ENCODE data around the gene RPS6KL1.

RPS6KL1 gene

DNA sequence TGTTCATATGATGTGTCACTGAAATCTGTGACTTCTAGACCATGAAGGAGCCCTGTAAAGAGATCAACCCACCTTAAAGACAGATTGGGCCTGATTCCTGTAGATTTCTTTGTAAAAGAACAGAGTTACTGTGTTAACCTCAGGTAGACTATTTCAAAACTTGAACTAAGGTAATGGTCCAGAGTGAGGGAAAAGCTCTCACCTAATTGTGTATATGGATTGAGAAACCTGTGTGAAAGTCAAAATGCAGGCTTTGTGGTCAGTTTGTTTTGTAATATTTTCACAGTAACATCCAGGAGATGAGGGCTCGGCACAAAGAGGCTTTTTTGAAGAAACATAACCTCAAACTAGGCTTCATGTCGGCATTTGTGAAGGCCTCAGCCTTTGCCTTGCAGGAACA lies 25.0 kb downstream of the RPS6KL1 start:
- WGBS, 2 donors (ENCODE audit: extremely low coverage in 2 of 2, insufficient read length in 2 of 2, insufficient replicate concordance in 1 of 2): no CpG with 5 or more reads among the region's 2 CpGs
- DNase-seq (ENCODE audit: low spot score): no peak
- H3K23ac ChIP-seq (ENCODE audit: low read depth, low read length, poor library complexity): no peak overlapping the region
- H2BK12ac ChIP-seq (ENCODE audit: low read length): no peak overlapping the region
- H2BK15ac ChIP-seq (ENCODE audit: low read length): no peak overlapping the region
- no peak overlapping the region for H2AK5ac ChIP-seq (ENCODE audit: low read depth, low read length)
- H3K9me3 ChIP-seq (replicated peaks in 1 of 2; ENCODE audit: control insufficient read depth in 2 of 2, insufficient read depth in 1 of 2, low read depth in 1 of 2, low read length in 2 of 2): no peaks in the 10 kb centered on the region
- H3K79me1 ChIP-seq (ENCODE audit: low read depth, low read length): no peaks in the 10 kb centered on the region
- no peak overlapping the region for H3K4me3 ChIP-seq (ENCODE audit: low read length in 2 of 2)
- H3K18ac ChIP-seq (ENCODE audit: low read length): no peak overlapping the region
- peaks cover 70 to 99% of the 10 kb centered on the region in 2 donors for H3K36me3 ChIP-seq (replicated peaks in 1 of 2; ENCODE audit: control insufficient read depth in 2 of 2, insufficient read depth in 2 of 2, low read length in 2 of 2)
- no peak overlapping the region for H3K9ac ChIP-seq (ENCODE audit: low read depth, low read length, poor library complexity)
- peaks cover under 1 to 2% of the 10 kb centered on the region in 2 donors for H3K4me1 ChIP-seq (ENCODE audit: control insufficient read depth in 2 of 2, insufficient read depth in 1 of 2, low read depth in 1 of 2, low read length in 2 of 2)
- H4K8ac ChIP-seq (ENCODE audit: low read depth, low read length): no peak overlapping the region
- H2BK120ac ChIP-seq (ENCODE audit: low read depth, low read length): no peak overlapping the region
- H3K27ac ChIP-seq (replicated peaks; ENCODE audit: low read length): no peak overlapping the region
- no peak overlapping the region for H3K4me2 ChIP-seq (ENCODE audit: insufficient read depth, low read length, poor library complexity, severe bottlenecking)
- H4K91ac ChIP-seq (ENCODE audit: low read depth, low read length, poor library complexity): no peak overlapping the region
- no peak overlapping the region for H2AFZ ChIP-seq (ENCODE audit: low read length)
- no peaks in the 10 kb centered on the region for H3K27me3 ChIP-seq (ENCODE audit: control insufficient read depth in 3 of 3, insufficient read depth in 3 of 3, low read depth in 1 of 3, low read length in 3 of 3)
- no peak overlapping the region for H3K4ac ChIP-seq (ENCODE audit: low read length)
- H2BK5ac ChIP-seq (ENCODE audit: low read length): no peak overlapping the region
- H3K14ac ChIP-seq (ENCODE audit: low read length): no peak overlapping the region

DNA sequence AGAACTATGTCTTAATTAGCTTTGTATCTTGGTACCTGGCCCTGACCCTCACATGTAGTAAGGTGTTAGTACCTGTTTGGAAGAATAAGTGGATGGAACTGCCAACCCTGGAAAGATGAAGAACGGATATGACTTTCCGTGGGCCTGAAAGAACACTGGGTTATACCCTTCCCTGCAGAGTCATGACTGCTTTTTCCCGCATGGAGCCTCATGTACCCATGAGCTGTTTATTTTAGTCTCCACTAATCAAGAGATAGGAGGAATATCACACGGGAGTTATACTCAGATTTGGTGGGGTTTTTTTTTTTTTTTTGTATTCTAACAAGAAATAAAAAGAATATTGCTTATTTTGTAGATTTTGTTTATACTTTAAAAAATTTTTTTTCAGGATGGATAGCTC lies 25.4 kb downstream of the RPS6KL1 start:
- Histone ChIP-seq H3K14ac (ENCODE audit: low read length) (no peak overlapping the region), H4K8ac (ENCODE audit: low read depth, low read length) (no peak overlapping the region), H3K9ac (ENCODE audit: low read depth, low read length, poor library complexity) (no peak overlapping the region), H4K91ac (ENCODE audit: low read depth, low read length, poor library complexity) (no peak overlapping the region), H3K18ac (ENCODE audit: low read length) (no peak overlapping the region), H2BK15ac (ENCODE audit: low read length) (no peak overlapping the region), H3K4me2 (ENCODE audit: insufficient read depth, low read length, poor library complexity, severe bottlenecking) (no peak overlapping the region), H2BK12ac (ENCODE audit: low read length) (no peak overlapping the region), H3K27me3 (ENCODE audit: control insufficient read depth in 3 of 3, insufficient read depth in 3 of 3, low read depth in 1 of 3, low read length in 3 of 3) (no peaks in the 10 kb centered on the region), H3K27ac (replicated peaks; ENCODE audit: low read length) (no peak overlapping the region), H3K4ac (ENCODE audit: low read length) (no peak overlapping the region), H2AK5ac (ENCODE audit: low read depth, low read length) (no peak overlapping the region), H3K23ac (ENCODE audit: low read depth, low read length, poor library complexity) (no peak overlapping the region), H2BK120ac (ENCODE audit: low read depth, low read length) (no peak overlapping the region), H2AFZ (ENCODE audit: low read length) (no peak overlapping the region), H2BK5ac (ENCODE audit: low read length) (no peak overlapping the region), H3K79me1 (ENCODE audit: low read depth, low read length) (no peaks in the 10 kb centered on the region), H3K4me1 (ENCODE audit: control insufficient read depth in 2 of 2, insufficient read depth in 1 of 2, low read depth in 1 of 2, low read length in 2 of 2) (no peaks in the 10 kb centered on the region), H3K36me3 (replicated peaks in 1 of 2; ENCODE audit: control insufficient read depth in 2 of 2, insufficient read depth in 2 of 2, low read length in 2 of 2) (peaks cover 70 to 99% of the 10 kb centered on the region in 2 donors), H3K4me3 (ENCODE audit: low read length in 2 of 2) (no peak overlapping the region), H3K9me3 (replicated peaks in 1 of 2; ENCODE audit: control insufficient read depth in 2 of 2, insufficient read depth in 1 of 2, low read depth in 1 of 2, low read length in 2 of 2) (no peaks in the 10 kb centered on the region)
- no CpG with 5 or more reads among the region's 4 CpGs for WGBS, 2 donors (ENCODE audit: extremely low coverage in 2 of 2, insufficient read length in 2 of 2, insufficient replicate concordance in 1 of 2)
- DNase-seq (ENCODE audit: low spot score): no peak

DNA sequence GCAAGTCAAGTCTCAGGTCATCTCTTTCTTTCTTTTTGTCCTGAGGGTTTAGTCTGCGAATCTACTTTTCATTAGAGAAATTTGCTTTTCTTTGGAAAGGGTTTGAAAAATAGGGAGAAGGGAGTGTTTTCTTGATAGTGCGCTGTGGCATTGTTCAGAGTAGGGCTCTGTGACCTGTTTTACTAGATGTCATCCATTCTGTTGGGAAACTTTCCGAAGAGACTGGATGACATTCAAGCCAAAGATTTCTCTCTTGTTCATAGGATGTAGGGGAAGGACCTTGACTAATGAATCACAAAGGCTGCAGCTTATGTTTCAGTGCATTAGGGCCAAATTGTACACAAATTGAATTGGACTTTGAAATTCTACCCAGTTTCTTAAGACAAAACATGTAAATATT lies 26.7 kb downstream of the RPS6KL1 start:
- Histone ChIP-seq H3K4me2 (ENCODE audit: insufficient read depth, low read length, poor library complexity, severe bottlenecking) (no peak overlapping the region), H2BK15ac (ENCODE audit: low read length) (no peak overlapping the region), H3K4me1 (ENCODE audit: control insufficient read depth in 2 of 2, insufficient read depth in 1 of 2, low read depth in 1 of 2, low read length in 2 of 2) (no peaks in the 10 kb centered on the region), H3K23ac (ENCODE audit: low read depth, low read length, poor library complexity) (no peak overlapping the region), H2BK5ac (ENCODE audit: low read length) (no peak overlapping the region), H2BK120ac (ENCODE audit: low read depth, low read length) (no peak overlapping the region), H2BK12ac (ENCODE audit: low read length) (no peak overlapping the region), H3K27ac (replicated peaks; ENCODE audit: low read length) (no peak overlapping the region), H3K4me3 (ENCODE audit: low read length in 2 of 2) (no peak overlapping the region), H3K79me1 (ENCODE audit: low read depth, low read length) (no peaks in the 10 kb centered on the region), H3K9me3 (replicated peaks in 1 of 2; ENCODE audit: control insufficient read depth in 2 of 2, insufficient read depth in 1 of 2, low read depth in 1 of 2, low read length in 2 of 2) (no peaks in the 10 kb centered on the region), H3K18ac (ENCODE audit: low read length) (no peak overlapping the region), H3K9ac (ENCODE audit: low read depth, low read length, poor library complexity) (no peak overlapping the region), H2AFZ (ENCODE audit: low read length) (no peak overlapping the region), H3K27me3 (ENCODE audit: control insufficient read depth in 3 of 3, insufficient read depth in 3 of 3, low read depth in 1 of 3, low read length in 3 of 3) (no peaks in the 10 kb centered on the region), H4K8ac (ENCODE audit: low read depth, low read length) (no peak overlapping the region), H3K14ac (ENCODE audit: low read length) (no peak overlapping the region), H2AK5ac (ENCODE audit: low read depth, low read length) (no peak overlapping the region), H3K4ac (ENCODE audit: low read length) (no peak overlapping the region), H3K36me3 (replicated peaks in 1 of 2; ENCODE audit: control insufficient read depth in 2 of 2, insufficient read depth in 2 of 2, low read length in 2 of 2) (peaks cover 65 to 99% of the 10 kb centered on the region in 2 donors), H4K91ac (ENCODE audit: low read depth, low read length, poor library complexity) (no peak overlapping the region)
- no CpG with 5 or more reads among the region's 3 CpGs for WGBS, 2 donors (ENCODE audit: extremely low coverage in 2 of 2, insufficient read length in 2 of 2, insufficient replicate concordance in 1 of 2)
- DNase-seq (ENCODE audit: low spot score): no peak

DNA sequence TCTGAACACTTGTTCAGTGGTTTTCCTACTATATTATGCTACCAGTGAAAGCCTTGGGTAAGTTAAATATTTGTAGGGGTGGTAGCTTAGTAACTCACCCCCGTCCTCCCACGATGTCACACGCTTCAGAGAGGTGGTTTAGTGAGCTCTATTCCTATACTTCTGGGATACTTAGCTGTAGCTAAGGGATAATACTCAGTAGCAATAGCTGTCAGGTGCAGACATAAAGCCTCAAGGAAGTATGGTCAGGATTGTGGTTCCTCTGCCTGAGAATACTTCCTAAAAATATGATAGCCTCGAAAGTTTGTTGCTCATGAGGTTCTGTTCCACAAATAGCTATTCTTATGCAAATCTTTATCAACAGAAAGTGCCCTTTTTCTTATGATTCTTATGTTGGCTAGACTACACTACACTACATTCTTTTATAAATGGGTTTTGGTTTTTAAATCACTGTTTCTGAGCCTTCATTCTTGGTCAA lies 29.4 kb downstream of the RPS6KL1 start:
- no CpG with 5 or more reads among the region's 4 CpGs for WGBS, 2 donors (ENCODE audit: extremely low coverage in 2 of 2, insufficient read length in 2 of 2, insufficient replicate concordance in 1 of 2)

More for the DNA sequence above, 29.4 kb downstream of the RPS6KL1 start:
- Histone ChIP-seq H2BK120ac (ENCODE audit: low read depth, low read length) (no peak overlapping the region), H3K36me3 (replicated peaks in 1 of 2; ENCODE audit: control insufficient read depth in 2 of 2, insufficient read depth in 2 of 2, low read length in 2 of 2) (peaks cover 52 to 98% of the 10 kb centered on the region in 2 donors), H2BK5ac (ENCODE audit: low read length) (no peak overlapping the region), H2AFZ (ENCODE audit: low read length) (no peak overlapping the region), H3K9ac (ENCODE audit: low read depth, low read length, poor library complexity) (no peak overlapping the region), H3K23ac (ENCODE audit: low read depth, low read length, poor library complexity) (no peak overlapping the region), H2BK12ac (ENCODE audit: low read length) (no peak overlapping the region), H3K4me1 (ENCODE audit: control insufficient read depth in 2 of 2, insufficient read depth in 1 of 2, low read depth in 1 of 2, low read length in 2 of 2) (no peaks in the 10 kb centered on the region), H3K27me3 (ENCODE audit: control insufficient read depth in 3 of 3, insufficient read depth in 3 of 3, low read depth in 1 of 3, low read length in 3 of 3) (no peaks in the 10 kb centered on the region), H3K4me3 (ENCODE audit: low read length in 2 of 2) (no peak overlapping the region), H3K18ac (ENCODE audit: low read length) (no peak overlapping the region), H4K91ac (ENCODE audit: low read depth, low read length, poor library complexity) (no peak overlapping the region), H3K4ac (ENCODE audit: low read length) (no peak overlapping the region), H3K9me3 (replicated peaks in 1 of 2; ENCODE audit: control insufficient read depth in 2 of 2, insufficient read depth in 1 of 2, low read depth in 1 of 2, low read length in 2 of 2) (no peaks in the 10 kb centered on the region), H3K14ac (ENCODE audit: low read length) (no peak overlapping the region), H2BK15ac (ENCODE audit: low read length) (no peak overlapping the region), H3K4me2 (ENCODE audit: insufficient read depth, low read length, poor library complexity, severe bottlenecking) (no peak overlapping the region), H4K8ac (ENCODE audit: low read depth, low read length) (no peak overlapping the region), H3K27ac (replicated peaks; ENCODE audit: low read length) (no peak overlapping the region), H3K79me1 (ENCODE audit: low read depth, low read length) (no peaks in the 10 kb centered on the region), H2AK5ac (ENCODE audit: low read depth, low read length) (no peak overlapping the region)
- DNase-seq (ENCODE audit: low spot score): no peak
